Left forelimb (tissue), 1 donor: ENCODE results near the gene KCTD12.

Experiments used
- DNase-seq: peaks from one replicate; pipeline ENCODE4 v3.0.0-alpha.2; 2018; ENCODE audit warnings: low spot score

The KCTD12 gene

GRCh38 chr13:76887076-76887563, 915 bp upstream of the KCTD12 start:
- peak; percentile 77 for DNase-seq

- no peak for DNase-seq
Observed at GRCh38 chr13:76886005-76886291, 257 bp downstream of the KCTD12 start.

- DNase-seq, result peak; percentile 82
Observed at GRCh38 chr13:76885203-76886004, 801 bp downstream of the KCTD12 start.

- DNase-seq, result no peak
Observed at GRCh38 chr13:76884907-76885202, 1.4 kb downstream of the KCTD12 start.

- peak; percentile 71 for DNase-seq
Observed at GRCh38 chr13:76884186-76884906, 1.9 kb downstream of the KCTD12 start.

GRCh38 chr13:76883236-76883635, 3.0 kb downstream of the KCTD12 start:
- no peak for DNase-seq

GRCh38 chr13:76882431-76882830, 3.8 kb downstream of the KCTD12 start:
- no peak for DNase-seq

- no peak for DNase-seq
Observed at GRCh38 chr13:76879883-76880270, 6.3 kb downstream of the KCTD12 start.

GRCh38 chr13:76879203-76879882, 6.9 kb downstream of the KCTD12 start:
- no peak for DNase-seq

- no peak for DNase-seq
Observed at GRCh38 chr13:76878043-76878442, 8.2 kb downstream of the KCTD12 start.

- no peak for DNase-seq
Observed at GRCh38 chr13:76875271-76875815, 10.9 kb downstream of the KCTD12 start.

GRCh38 chr13:76874479-76874878, 11.7 kb downstream of the KCTD12 start:
- DNase-seq, result no peak

GRCh38 chr13:76873445-76873844, 12.8 kb downstream of the KCTD12 start:
- DNase-seq, result no peak

- no peak for DNase-seq
Observed at GRCh38 chr13:76872675-76873074, 13.5 kb downstream of the KCTD12 start.

- no peak for DNase-seq
Observed at GRCh38 chr13:76871432-76871831, 14.8 kb downstream of the KCTD12 start.

GRCh38 chr13:76868371-76868770, 17.8 kb downstream of the KCTD12 start:
- no peak for DNase-seq

GRCh38 chr13:76865996-76866503, 20.2 kb downstream of the KCTD12 start:
- DNase-seq, result no peak

- no peak for DNase-seq
Observed at GRCh38 chr13:76865109-76865508, 21.1 kb downstream of the KCTD12 start.

GRCh38 chr13:76864259-76864658, 21.9 kb downstream of the KCTD12 start:
- no peak for DNase-seq

GRCh38 chr13:76863022-76863421, 23.2 kb downstream of the KCTD12 start:
- no peak for DNase-seq

GRCh38 chr13:76861859-76862258, 24.3 kb downstream of the KCTD12 start:
- no peak for DNase-seq

GRCh38 chr13:76860706-76861105, 25.5 kb downstream of the KCTD12 start:
- DNase-seq, result no peak

GRCh38 chr13:76854894-76855293, 31.3 kb downstream of the KCTD12 start:
- no peak for DNase-seq
